ENCODE results near the gene EIF3F. TPM values are rescaled to one million over a fixed set of nuclear protein-coding genes. Genes with fewer than 3 reads are reported as not detected.

Gene EIF3F
- polyA plus RNA-seq, 3 donors, result 179 to 286 (median 243) TPM

DNA sequence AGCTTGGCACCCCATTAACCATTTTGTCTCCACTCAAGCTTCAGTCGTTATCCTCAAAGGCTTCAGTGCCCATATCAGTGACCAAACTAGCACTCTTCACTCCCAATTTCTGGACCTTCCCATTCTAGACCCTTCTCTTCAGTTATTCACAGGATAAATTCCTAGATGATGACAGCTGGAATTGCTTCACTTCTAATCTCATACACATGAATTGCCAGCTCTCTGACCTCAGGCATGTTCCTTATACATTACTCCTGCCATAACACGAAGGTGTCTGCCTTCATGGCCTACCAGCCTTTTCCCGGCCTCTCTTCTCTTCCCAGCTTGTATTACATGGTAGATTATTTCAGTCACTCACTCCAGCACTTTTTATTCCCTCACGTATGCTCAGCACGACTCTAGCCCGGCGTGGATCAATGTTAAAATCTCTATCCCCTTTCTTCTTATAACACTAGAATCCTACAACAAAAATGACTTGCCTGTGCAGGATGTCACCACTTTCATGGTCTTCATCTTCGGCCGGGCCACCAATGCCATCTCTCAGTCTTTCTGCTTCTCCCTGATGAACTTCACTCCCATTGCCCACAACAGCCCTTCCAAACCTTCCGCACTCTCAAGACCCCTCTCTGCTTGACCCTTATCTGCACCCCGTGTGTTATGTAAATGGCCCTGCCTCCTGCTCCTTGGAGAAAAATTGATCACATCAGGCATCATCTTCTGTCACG is 36.9 kb downstream of the EIF3F start:
- H3K27me3 ChIP-seq (ENCODE audit: control insufficient read depth in 2 of 2, insufficient read depth in 2 of 2, low read length in 2 of 2), result peaks cover 20 to 32% of the 10 kb centered on the region in 2 donors
- no peak overlapping the region for H3K4me3 ChIP-seq (replicated peaks in 1 of 3; ENCODE audit: low read depth in 2 of 3, low read length in 3 of 3)
- no peak overlapping the region for H2AFZ ChIP-seq (ENCODE audit: insufficient read depth, low read depth, low read length, poor library complexity, severe bottlenecking)
- no peak overlapping the region for H3K4me3 Mint-ChIP-seq
- no peaks in the 10 kb centered on the region for H3K36me3 Mint-ChIP-seq
- H3K27ac Mint-ChIP-seq, result no peak overlapping the region
- peaks cover 6% of the 10 kb centered on the region for H3K4me1 Mint-ChIP-seq
- H3K9ac ChIP-seq (ENCODE audit: insufficient read depth, low read length, poor library complexity, severe bottlenecking), result no peak overlapping the region
- H3K9me3 ChIP-seq (replicated peaks in 1 of 2; ENCODE audit: control insufficient read depth in 1 of 2, insufficient read depth in 1 of 2, low read length in 2 of 2), result peaks cover 0 to 6% of the 10 kb centered on the region in 2 donors
- H3K9me3 Mint-ChIP-seq, result peaks cover 0 to 2% (median 0%) of the 10 kb centered on the region in 7 donors
- no peak overlapping the region for H3K4me2 ChIP-seq (replicated peaks; ENCODE audit: extremely low read depth, low read length, poor library complexity, severe bottlenecking)
- no peak for DNase-seq
- H3K4me1 ChIP-seq (ENCODE audit: control insufficient read depth in 1 of 2, insufficient read depth in 2 of 2, low read length in 2 of 2), result peaks cover 0 to 5% of the 10 kb centered on the region in 2 donors
- no peaks in the 10 kb centered on the region for H3K79me2 ChIP-seq (ENCODE audit: insufficient read depth, low read length)
- peaks cover 21 to 37% (median 23%) of the 10 kb centered on the region in 3 donors for H3K27me3 Mint-ChIP-seq (ENCODE audit: low read depth in 3 of 3)
- no peaks in the 10 kb centered on the region for H4K20me1 ChIP-seq (ENCODE audit: insufficient read depth, low read length)
- 84% methylated on average over 11 of the region's 12 CpGs for WGBS (ENCODE audit: insufficient coverage)
- intact Hi-C loops (cut with micrococcal nuclease), result no loop called here
- no peak overlapping the region for H3K27ac ChIP-seq (ENCODE audit: low read depth in 1 of 2, low read length in 2 of 2)
- TF ChIP-seq, protein P1, sequence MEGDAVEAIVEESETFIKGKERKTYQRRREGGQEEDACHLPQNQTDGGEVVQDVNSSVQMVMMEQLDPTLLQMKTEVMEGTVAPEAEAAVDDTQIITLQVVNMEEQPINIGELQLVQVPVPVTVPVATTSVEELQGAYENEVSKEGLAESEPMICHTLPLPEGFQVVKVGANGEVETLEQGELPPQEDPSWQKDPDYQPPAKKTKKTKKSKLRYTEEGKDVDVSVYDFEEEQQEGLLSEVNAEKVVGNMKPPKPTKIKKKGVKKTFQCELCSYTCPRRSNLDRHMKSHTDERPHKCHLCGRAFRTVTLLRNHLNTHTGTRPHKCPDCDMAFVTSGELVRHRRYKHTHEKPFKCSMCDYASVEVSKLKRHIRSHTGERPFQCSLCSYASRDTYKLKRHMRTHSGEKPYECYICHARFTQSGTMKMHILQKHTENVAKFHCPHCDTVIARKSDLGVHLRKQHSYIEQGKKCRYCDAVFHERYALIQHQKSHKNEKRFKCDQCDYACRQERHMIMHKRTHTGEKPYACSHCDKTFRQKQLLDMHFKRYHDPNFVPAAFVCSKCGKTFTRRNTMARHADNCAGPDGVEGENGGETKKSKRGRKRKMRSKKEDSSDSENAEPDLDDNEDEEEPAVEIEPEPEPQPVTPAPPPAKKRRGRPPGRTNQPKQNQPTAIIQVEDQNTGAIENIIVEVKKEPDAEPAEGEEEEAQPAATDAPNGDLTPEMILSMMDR (IDR thresholded peaks at IDR 0.05), result no peak
- no peaks in the 10 kb centered on the region for H3K36me3 ChIP-seq (replicated peaks in 1 of 2; ENCODE audit: control insufficient read depth in 1 of 2, insufficient read depth in 2 of 2, low read length in 2 of 2)

DNA sequence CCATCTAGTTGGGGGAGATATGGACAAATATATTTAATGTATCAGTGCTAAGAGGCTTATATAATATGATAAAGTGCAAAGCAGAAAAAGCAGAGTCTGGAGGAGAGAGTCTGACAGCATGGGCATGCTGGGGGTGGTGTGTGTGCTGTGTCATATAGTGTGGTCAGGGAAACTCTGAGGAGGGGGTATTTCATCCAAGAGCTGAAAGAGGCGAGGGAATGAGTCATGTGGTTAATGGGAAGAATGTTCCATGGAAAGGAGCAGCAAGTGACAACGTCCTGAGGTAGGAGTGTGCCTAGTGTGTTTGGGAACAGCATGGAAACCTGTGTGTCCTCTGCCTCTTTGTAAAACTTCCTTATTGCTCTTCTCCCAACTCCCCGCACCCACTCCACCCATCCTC is 38.0 kb downstream of the EIF3F start:
- Histone ChIP-seq H3K79me2 (ENCODE audit: insufficient read depth, low read length) (no peaks in the 10 kb centered on the region), H3K9ac (ENCODE audit: insufficient read depth, low read length, poor library complexity, severe bottlenecking) (no peak overlapping the region), H3K27me3 (ENCODE audit: control insufficient read depth in 2 of 2, insufficient read depth in 2 of 2, low read length in 2 of 2) (peaks cover 13 to 24% of the 10 kb centered on the region in 2 donors), H3K27ac (ENCODE audit: low read depth in 1 of 2, low read length in 2 of 2) (no peak overlapping the region), H2AFZ (ENCODE audit: insufficient read depth, low read depth, low read length, poor library complexity, severe bottlenecking) (no peak overlapping the region), H3K9me3 (replicated peaks in 1 of 2; ENCODE audit: control insufficient read depth in 1 of 2, insufficient read depth in 1 of 2, low read length in 2 of 2) (peaks cover 0 to 6% of the 10 kb centered on the region in 2 donors), H3K4me2 (replicated peaks; ENCODE audit: extremely low read depth, low read length, poor library complexity, severe bottlenecking) (no peak overlapping the region), H3K4me1 (ENCODE audit: control insufficient read depth in 1 of 2, insufficient read depth in 2 of 2, low read length in 2 of 2) (no peaks in the 10 kb centered on the region), H3K36me3 (replicated peaks in 1 of 2; ENCODE audit: control insufficient read depth in 1 of 2, insufficient read depth in 2 of 2, low read length in 2 of 2) (no peaks in the 10 kb centered on the region), H4K20me1 (ENCODE audit: insufficient read depth, low read length) (no peaks in the 10 kb centered on the region), H3K4me3 (replicated peaks in 1 of 3; ENCODE audit: low read depth in 2 of 3, low read length in 3 of 3) (no peak overlapping the region)
- TF ChIP-seq, protein P1 (IDR thresholded peaks at IDR 0.05), result no peak
- peaks cover 19 to 31% (median 22%) of the 10 kb centered on the region in 3 donors for H3K27me3 Mint-ChIP-seq (ENCODE audit: low read depth in 3 of 3)
- peaks cover 0 to 2% (median 0%) of the 10 kb centered on the region in 7 donors for H3K9me3 Mint-ChIP-seq
- no peaks in the 10 kb centered on the region for H3K36me3 Mint-ChIP-seq
- no peak for DNase-seq
- 100% methylated on average over 1 of the region's 3 CpGs for WGBS (ENCODE audit: insufficient coverage)
- H3K27ac Mint-ChIP-seq, result no peak overlapping the region
- no peak overlapping the region for H3K4me3 Mint-ChIP-seq
- peaks cover 3% of the 10 kb centered on the region for H3K4me1 Mint-ChIP-seq
- intact Hi-C loops (cut with micrococcal nuclease), result no loop called here
